GM12878 (cell line): ENCODE data around the gene ZNF407. TPM values are rescaled to one million over a fixed set of nuclear protein-coding genes. Genes with fewer than 3 reads are reported as not detected.

Source experiments
- ATAC-seq: fragments of 200-7000 bp; cut with Tn5 transposase; 3 replicates; pipeline ENCODE4 v1.9.1; 2020; ENCODE audit warnings: mild to moderate bottlenecking, moderate library complexity
- BruUV-seq: library from RNA; stranded (reverse); fragments of 400-500 nt; replicated peaks from 2 replicates; lab custom pipeline; 2021; lab: Mats Ljungman, UMichigan
- CTCF ChIA-PET: fragments of 300-600 bp; sonication (Branson Sonifier 250); formaldehyde crosslinking; extraction: SDS; loops from one replicate; lab custom pipeline; 2021; ENCODE audit warnings: inconsistent platforms; lab: Yijun Ruan, JAX
- POLR2A ChIA-PET: fragments of 350-600 bp; formaldehyde crosslinking; extraction: SDS; loops from one replicate; lab custom pipeline; 2021; ENCODE audit warnings: inconsistent platforms; lab: Charles Lee
- RAD21 ChIA-PET: fragments of 300-600 bp; sonication (Branson Sonifier 250); formaldehyde crosslinking; loops from one replicate; lab custom pipeline; 2023; ENCODE audit warnings: antibody characterized with exemption; ENCODE audit not compliant: unreplicated experiment; lab: Charles Lee
- SMC1A ChIA-PET: fragments of 300-600 bp; sonication (Branson Sonifier 250); formaldehyde crosslinking; loops from one replicate; lab custom pipeline; 2023; ENCODE audit not compliant: unreplicated experiment, uncharacterized antibody; lab: Charles Lee
- DNase-seq: peaks from one replicate; pipeline ENCODE4 v3.0.0-alpha.2; 2011; ENCODE audit warnings: low read depth, low spot score
- FAIRE-seq: peaks from 3 replicates; lab custom pipeline; 2011; peaks lifted over from hg19 to GRCh38; lab: Jason Lieb, UNC
- H2AFZ ChIP-seq: 2 replicates; pipeline ENCODE4 v1.6.0; 2011; ENCODE audit warnings: low read depth, low read length, control low read depth; ENCODE audit not compliant: control insufficient read depth
- H3K27ac ChIP-seq: 2 replicates; pipeline ENCODE4 v1.5.1; 2011; ENCODE audit warnings: control low read depth; ENCODE audit not compliant: control insufficient read depth, insufficient read depth
- H3K27me3 ChIP-seq, 2 experiments: replicated peaks in 1 of 2; 2 replicates each; pipeline versions ENCODE4 v1.6.0 to v1.6.1; 2011; ENCODE audit warnings: low read length in 1 of 2; ENCODE audit not compliant: control insufficient read depth in 2 of 2, insufficient read depth in 2 of 2
- H3K36me3 ChIP-seq, 2 experiments: 2 replicates each; pipeline ENCODE4 v1.5.1; 2011; ENCODE audit warnings: low read length in 1 of 2; ENCODE audit not compliant: control insufficient read depth in 2 of 2, insufficient read depth in 2 of 2
- H3K4me1 ChIP-seq: 2 replicates; pipeline ENCODE4 v1.6.1; 2011; ENCODE audit warnings: mild to moderate bottlenecking, low read length, moderate library complexity, mixed read lengths; ENCODE audit not compliant: control insufficient read depth, insufficient read depth
- H3K4me2 ChIP-seq: 2 replicates; pipeline ENCODE4 v1.6.0; 2011; ENCODE audit warnings: control low read depth; ENCODE audit not compliant: control insufficient read depth, insufficient read depth
- H3K4me3 ChIP-seq: fragments of 200-600 bp; sonication (generic); 2 replicates; pipeline ENCODE4 v1.5.1; 2016
- H3K79me2 ChIP-seq: 2 replicates; pipeline ENCODE4 v1.6.0; 2011; ENCODE audit warnings: low read length; ENCODE audit not compliant: control insufficient read depth, insufficient read depth
- H3K9ac ChIP-seq: 2 replicates; pipeline ENCODE4 v1.8.0; 2011; ENCODE audit warnings: low read length, control low read depth, mixed read lengths; ENCODE audit not compliant: control insufficient read depth, insufficient read depth
- H3K9me3 ChIP-seq: replicated peaks from 3 replicates; pipeline ENCODE4 v1.5.1; 2011; ENCODE audit warnings: mild to moderate bottlenecking, low read length; ENCODE audit not compliant: control insufficient read depth, insufficient read depth
- H4K20me1 ChIP-seq: 2 replicates; pipeline ENCODE4 v1.6.0; 2011; ENCODE audit not compliant: control insufficient read depth, insufficient read depth
- BCL3 ChIP-seq: IDR thresholded peaks from 2 replicates; pipeline ENCODE4 v1.6.1; 2011; ENCODE audit warnings: borderline replicate concordance, low read depth, mild to moderate bottlenecking, moderate library complexity, low read length; ENCODE audit not compliant: insufficient read depth, poor library complexity, severe bottlenecking
- BHLHE40 ChIP-seq, 2 experiments: fragments of 450-650 bp in 1 of 2; IDR thresholded peaks; 2 replicates each; pipeline ENCODE4 v1.6.1; 2011 to 2017; ENCODE audit warnings: low read depth in 2 of 2, borderline replicate concordance in 1 of 2, improper control_type of control experiment in 1 of 2, low read length in 1 of 2, mild to moderate bottlenecking in 1 of 2
- GABPA ChIP-seq: IDR thresholded peaks from 2 replicates; pipeline ENCODE4 v1.6.1; 2014; ENCODE audit warnings: antibody characterized with exemption, low read depth, mild to moderate bottlenecking, inconsistent platforms
- MLLT1 ChIP-seq: fragments of 450-650 bp; IDR thresholded peaks from 2 replicates; pipeline ENCODE4 v1.6.1; 2016; ENCODE audit warnings: mild to moderate bottlenecking
- NFXL1 ChIP-seq: fragments of 450-650 bp; IDR thresholded peaks from 2 replicates; pipeline ENCODE4 v1.6.1; 2017; ENCODE audit warnings: antibody characterized with exemption, mild to moderate bottlenecking, borderline replicate concordance
- PRDM15 ChIP-seq: fragments of 450-650 bp; formaldehyde crosslinking; IDR thresholded peaks from 2 replicates; pipeline ENCODE4 v1.4.0; 2020; ENCODE audit warnings: mild to moderate bottlenecking, moderate library complexity
- SMAD1 ChIP-seq: fragments of 450-650 bp; IDR thresholded peaks from 2 replicates; pipeline ENCODE4 v1.6.1; 2018; ENCODE audit warnings: mild to moderate bottlenecking, low read depth; ENCODE audit not compliant: partially characterized antibody
- SRF ChIP-seq, 2 experiments: IDR thresholded peaks; 2 replicates each; pipeline ENCODE4 v1.6.1; 2011; ENCODE audit warnings: low read depth in 2 of 2, low read length in 2 of 2, mild to moderate bottlenecking in 1 of 2, moderate library complexity in 1 of 2
- WGBS: methylation state at CpG from one replicate; pipeline ENCODE4 v1.1.6; 2016; ENCODE audit warnings: low lambda C conversion rate; ENCODE audit not compliant: insufficient replicate concordance, insufficient coverage; ENCODE audit errors: missing lambda C conversion rate; 5-methylcytosine and 5-hydroxymethylcytosine counted together
- in situ Hi-C: fragments of 300-500 bp; cut with MboI; formaldehyde crosslinking; loops from 9 replicates; pipeline ENCODE4 v1.14.3; 2018; ENCODE audit warnings: mixed read lengths
- intact Hi-C: fragments of 100-400 bp; cut with micrococcal nuclease; formaldehyde crosslinking; loops from one replicate; pipeline ENCODE4 v1.14.2; 2022; ENCODE audit not compliant: unreplicated experiment
- polyA plus RNA-seq, 11 experiments: library from polyadenylated mRNA; depleted of rRNA in 4 of 11; unstranded in 6 of 11; stranded (reverse) in 5 of 11; fragments of >200 nt; fragmentation: Nextera tagmentation in 4 of 11; fragmentation: Illumina TruSeq in 1 of 11; extraction: Ambion mirVana in 4 of 11; extraction: Trizol in 1 of 11; gene quantifications; 1 replicate in 1 of 11; 2 replicates in 10 of 11; pipeline versions ENCODE4 v1.2.1 to v1.2.3, GENCODE V29; 2011 to 2016; ENCODE audit warnings: inconsistent platforms in 2 of 11, missing spikeins in 2 of 11, low read depth in 1 of 11
- total RNA-seq, 4 experiments: library from RNA; depleted of rRNA in 3 of 4; stranded (reverse); fragments of >200 nt in 3 of 4; fragmentation: Illumina TruSeq in 1 of 4; extraction: Trizol in 1 of 4; gene quantifications; 2 replicates each; pipeline versions ENCODE4 v1.2.1 to v1.2.3, GENCODE V29; 2013 to 2021
- TF ChIP-seq, protein P1 (sequence below): IDR thresholded peaks from 2 replicates; pipeline ENCODE4 v1.6.1; 2011; ENCODE audit warnings: low read depth, low read length, improper control_type of control experiment, borderline replicate concordance
- TF ChIP-seq, protein P2 (sequence below): fragments of 150-350 bp; IDR thresholded peaks from 2 replicates; pipeline ENCODE4 v1.6.1; 2016; ENCODE audit warnings: low read depth, low read length

The ZNF407 gene
- total and polyA plus RNA-seq, 10 of the 15 experiments (the other 5 are each of a cell fraction or from before 2014, with no cell fraction given) = 0.69 to 11.6 (median 5.3) TPM

GRCh38 chr18:74549591-74550104 is 48.0 kb upstream of the ZNF407 start:
- H3K4me1 ChIP-seq = 0 out of 2 replicates have a peak, but pooled peaks cover 5% of the 10 kb centered on the region
- CTCF ChIA-PET = interaction anchor here (0.7 to 1.9 kb wide), 6 partner anchors 19 to 355 kb away, joined by 3 to 5 read pairs (median 4); no protein-coding TSS in a partner anchor
- no peak overlapping the region for H2AFZ ChIP-seq
- ATAC-seq = no peak
- no peaks in the 10 kb centered on the region for H3K79me2 ChIP-seq
- SMC1A ChIA-PET = interaction anchor here (0.6 to 0.9 kb wide), 3 partner anchors 131 to 1792 kb away, joined by 3 read pairs; no protein-coding TSS in a partner anchor
- H3K9me3 ChIP-seq = peaks cover 5% of the 10 kb centered on the region; the same call in 1 of the 3 replicates
- no peak overlapping the region for H3K4me2 ChIP-seq
- no peak overlapping the region for H3K9ac ChIP-seq
- RAD21 ChIA-PET = interaction anchor here (1.0 kb wide), 1 partner anchor 197 kb away, joined by 4 read pairs; no protein-coding TSS in a partner anchor
- 62% methylated on average over 1 of the region's 1 CpG for WGBS
- intact Hi-C loops = loop anchor here (5.0 kb wide), 1 partner anchor 507 kb away; no protein-coding TSS in a partner anchor
- POLR2A ChIA-PET = no interaction called here
- H3K27ac ChIP-seq = no peak overlapping the region
- no peaks in the 10 kb centered on the region for H4K20me1 ChIP-seq
- no peaks in the 10 kb centered on the region for H3K36me3 ChIP-seq
- H3K4me3 ChIP-seq = no peak overlapping the region
- FAIRE-seq = no peak
- in situ Hi-C loops = loop anchor here (5.0 kb wide), 2 partner anchors 197 to 352 kb away; no protein-coding TSS in a partner anchor
- DNase-seq = no peak
- no TSS peak for BruUV-seq
- H3K27me3 ChIP-seq = no peaks in the 10 kb centered on the region
- no peak for TF ChIP-seq SMAD1
- no peak for TF ChIP-seq BCL3
- TF ChIP-seq, protein P1, sequence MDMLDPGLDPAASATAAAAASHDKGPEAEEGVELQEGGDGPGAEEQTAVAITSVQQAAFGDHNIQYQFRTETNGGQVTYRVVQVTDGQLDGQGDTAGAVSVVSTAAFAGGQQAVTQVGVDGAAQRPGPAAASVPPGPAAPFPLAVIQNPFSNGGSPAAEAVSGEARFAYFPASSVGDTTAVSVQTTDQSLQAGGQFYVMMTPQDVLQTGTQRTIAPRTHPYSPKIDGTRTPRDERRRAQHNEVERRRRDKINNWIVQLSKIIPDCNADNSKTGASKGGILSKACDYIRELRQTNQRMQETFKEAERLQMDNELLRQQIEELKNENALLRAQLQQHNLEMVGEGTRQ = no peak
- no peak for TF ChIP-seq SRF (IDR thresholded peaks at IDR 0.05; ENCODE audit: low read depth in 2 of 2, low read length in 2 of 2)
- TF ChIP-seq, protein P2, sequence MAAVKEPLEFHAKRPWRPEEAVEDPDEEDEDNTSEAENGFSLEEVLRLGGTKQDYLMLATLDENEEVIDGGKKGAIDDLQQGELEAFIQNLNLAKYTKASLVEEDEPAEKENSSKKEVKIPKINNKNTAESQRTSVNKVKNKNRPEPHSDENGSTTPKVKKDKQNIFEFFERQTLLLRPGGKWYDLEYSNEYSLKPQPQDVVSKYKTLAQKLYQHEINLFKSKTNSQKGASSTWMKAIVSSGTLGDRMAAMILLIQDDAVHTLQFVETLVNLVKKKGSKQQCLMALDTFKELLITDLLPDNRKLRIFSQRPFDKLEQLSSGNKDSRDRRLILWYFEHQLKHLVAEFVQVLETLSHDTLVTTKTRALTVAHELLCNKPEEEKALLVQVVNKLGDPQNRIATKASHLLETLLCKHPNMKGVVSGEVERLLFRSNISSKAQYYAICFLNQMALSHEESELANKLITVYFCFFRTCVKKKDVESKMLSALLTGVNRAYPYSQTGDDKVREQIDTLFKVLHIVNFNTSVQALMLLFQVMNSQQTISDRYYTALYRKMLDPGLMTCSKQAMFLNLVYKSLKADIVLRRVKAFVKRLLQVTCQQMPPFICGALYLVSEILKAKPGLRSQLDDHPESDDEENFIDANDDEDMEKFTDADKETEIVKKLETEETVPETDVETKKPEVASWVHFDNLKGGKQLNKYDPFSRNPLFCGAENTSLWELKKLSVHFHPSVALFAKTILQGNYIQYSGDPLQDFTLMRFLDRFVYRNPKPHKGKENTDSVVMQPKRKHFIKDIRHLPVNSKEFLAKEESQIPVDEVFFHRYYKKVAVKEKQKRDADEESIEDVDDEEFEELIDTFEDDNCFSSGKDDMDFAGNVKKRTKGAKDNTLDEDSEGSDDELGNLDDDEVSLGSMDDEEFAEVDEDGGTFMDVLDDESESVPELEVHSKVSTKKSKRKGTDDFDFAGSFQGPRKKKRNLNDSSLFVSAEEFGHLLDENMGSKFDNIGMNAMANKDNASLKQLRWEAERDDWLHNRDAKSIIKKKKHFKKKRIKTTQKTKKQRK = peak; percentile 45; the same call in 1 of the 2 replicates
- TF ChIP-seq GABPA = no peak
- TF ChIP-seq BHLHE40 (IDR thresholded peaks at IDR 0.05; ENCODE audit: borderline replicate concordance in 1 of 2, low read depth in 2 of 2, low read length in 1 of 2) = no peak
- TF ChIP-seq PRDM15 (CRISPR knock-in tag) = no peak
- TF ChIP-seq NFXL1 = no peak
- no peak for TF ChIP-seq MLLT1
